ENCODE data around the gene RAD54L.

- TF ChIP-seq CTCF (IDR thresholded peaks at IDR 0.05; ENCODE audit: low read depth, low read length, missing input control) (no peak), TAF1 (conservative IDR thresholded peaks at IDR 0.05) (no peak), ATF3 (IDR thresholded peaks at IDR 0.05) (no peak), YY1 (IDR thresholded peaks at IDR 0.05) (no peak), MAX (IDR thresholded peaks at IDR 0.05) (no peak), SP1 (IDR thresholded peaks at IDR 0.05) (no peak), EGR1 (IDR thresholded peaks at IDR 0.05; ENCODE audit: low read depth in 2 of 2) (no peak), ZBTB33 (IDR thresholded peaks at IDR 0.05) (no peak), HNF4A (conservative IDR thresholded peaks at IDR 0.05) (no peak), REST (IDR thresholded peaks at IDR 0.05) (no peak), RXRA (IDR thresholded peaks at IDR 0.05) (no peak)
Observed at GRCh38 chr1:46300673-46301405, 53.3 kb downstream of the RAD54L start.
